ENCODE data around the gene HOXD11. TPM values are rescaled to one million over a fixed set of nuclear protein-coding genes. Genes with fewer than 3 reads are reported as not detected.
A peak's percentile ranks its signal among the peaks of the same experiment; 100 is the strongest.

The HOXD11 gene
- total and polyA plus RNA-seq, 9 of the 15 experiments (the other 6 are each of a cell fraction or from before 2014, with no cell fraction given), result not detected

DNA sequence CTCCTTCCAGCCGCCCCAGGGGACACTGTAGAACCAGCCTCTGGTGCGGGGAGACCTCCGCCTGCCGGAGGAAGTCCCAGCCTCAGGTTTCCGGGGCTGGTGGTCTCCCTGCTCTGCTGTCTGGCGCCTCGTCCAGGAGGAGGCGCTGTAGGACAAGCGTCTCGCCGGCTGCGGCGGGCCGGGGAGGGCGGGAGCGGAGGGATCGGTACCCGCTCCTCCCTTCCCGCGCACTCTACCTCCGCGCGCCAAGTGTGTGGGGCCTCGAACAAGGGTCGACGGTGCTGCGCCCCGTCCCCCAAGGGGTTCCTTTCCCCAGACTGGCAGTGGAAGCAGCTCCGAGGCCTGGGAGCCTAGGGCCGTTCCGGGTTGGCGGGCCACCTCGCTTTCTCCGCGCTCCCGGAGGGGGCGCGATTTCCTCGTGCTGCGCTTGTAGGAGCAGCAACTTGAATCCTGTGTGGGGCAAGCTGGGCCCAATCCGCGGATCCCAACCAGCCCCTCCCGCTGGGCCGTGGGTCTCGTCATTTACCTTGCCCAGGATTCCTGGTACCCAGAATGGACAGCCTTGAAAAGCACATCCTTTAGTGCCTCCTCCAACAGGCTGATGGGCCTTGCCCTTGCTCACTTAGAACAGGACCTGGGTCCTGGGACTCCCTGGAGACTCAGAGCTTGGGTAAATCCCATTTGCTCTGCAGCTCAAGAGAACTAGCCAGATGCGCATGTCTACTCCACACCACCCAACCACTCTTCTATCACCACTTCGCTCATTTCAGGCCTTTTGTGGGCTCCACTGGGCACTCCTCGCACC is 33.6 kb downstream of the HOXD11 start (continued):
- TF ChIP-seq HMGN3 (IDR thresholded peaks at IDR 0.05; ENCODE audit: borderline replicate concordance, extremely low read depth, insufficient read length, low read depth, low read length), result peak; percentile 37
- no peak for TF ChIP-seq PHB2 (IDR thresholded peaks at IDR 0.05; ENCODE audit: low read depth)
- TF ChIP-seq GTF2A2 (tag; IDR thresholded peaks at IDR 0.05), result no peak
- TF ChIP-seq ATF7 (IDR thresholded peaks at IDR 0.05), result peak; percentile 62; the same call in 1 of the 2 replicates
- peak; percentile 69 for TF ChIP-seq CXXC5 (CRISPR knock-in tag; IDR thresholded peaks at IDR 0.05)
- TF ChIP-seq, protein P1, sequence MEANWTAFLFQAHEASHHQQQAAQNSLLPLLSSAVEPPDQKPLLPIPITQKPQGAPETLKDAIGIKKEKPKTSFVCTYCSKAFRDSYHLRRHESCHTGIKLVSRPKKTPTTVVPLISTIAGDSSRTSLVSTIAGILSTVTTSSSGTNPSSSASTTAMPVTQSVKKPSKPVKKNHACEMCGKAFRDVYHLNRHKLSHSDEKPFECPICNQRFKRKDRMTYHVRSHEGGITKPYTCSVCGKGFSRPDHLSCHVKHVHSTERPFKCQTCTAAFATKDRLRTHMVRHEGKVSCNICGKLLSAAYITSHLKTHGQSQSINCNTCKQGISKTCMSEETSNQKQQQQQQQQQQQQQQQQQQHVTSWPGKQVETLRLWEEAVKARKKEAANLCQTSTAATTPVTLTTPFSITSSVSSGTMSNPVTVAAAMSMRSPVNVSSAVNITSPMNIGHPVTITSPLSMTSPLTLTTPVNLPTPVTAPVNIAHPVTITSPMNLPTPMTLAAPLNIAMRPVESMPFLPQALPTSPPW (CRISPR knock-in tag; IDR thresholded peaks at IDR 0.05), result peak; percentile 73
- no peak for TF ChIP-seq SRSF7 (optimal IDR thresholded peaks at IDR 0.05; ENCODE audit: low read depth, low read length)
- TF ChIP-seq MBD2 (IDR thresholded peaks at IDR 0.05; ENCODE audit: borderline replicate concordance, low read depth), result no peak
- no peak for TF ChIP-seq CREM (IDR thresholded peaks at IDR 0.05; ENCODE audit: low read depth)
- TF ChIP-seq HCFC1 (IDR thresholded peaks at IDR 0.05; ENCODE audit: low read depth, low read length), result peak; percentile 13; the same call in 1 of the 2 replicates
- 0 out of 2 replicates have a peak, but pooled peaks have one; percentile 30 for TF ChIP-seq MYC (IDR thresholded peaks at IDR 0.05; ENCODE audit: low read depth, low read length)
- no peak for TF ChIP-seq MYC (CRISPR knock-in tag; IDR thresholded peaks at IDR 0.05; ENCODE audit: borderline replicate concordance, low read depth)
- 0 out of 2 replicates have a peak, but pooled peaks have one; percentile 23 for TF ChIP-seq ZNF12 (CRISPR knock-in tag; IDR thresholded peaks at IDR 0.05)
- 0 out of 2 replicates have a peak, but pooled peaks have one; percentile 42 for TF ChIP-seq ZSCAN29 (IDR thresholded peaks at IDR 0.05)
- peak; percentile 74; the same call in 1 of the 2 replicates for TF ChIP-seq CTBP1 (IDR thresholded peaks at IDR 0.05; ENCODE audit: borderline replicate concordance)
- TF ChIP-seq RB1 (IDR thresholded peaks at IDR 0.05; ENCODE audit: low read depth), result peak; percentile 97
- no peak for TF ChIP-seq MED1 (CRISPR knock-in tag; IDR thresholded peaks at IDR 0.05; ENCODE audit: borderline replicate concordance)
- TF ChIP-seq, protein P2, sequence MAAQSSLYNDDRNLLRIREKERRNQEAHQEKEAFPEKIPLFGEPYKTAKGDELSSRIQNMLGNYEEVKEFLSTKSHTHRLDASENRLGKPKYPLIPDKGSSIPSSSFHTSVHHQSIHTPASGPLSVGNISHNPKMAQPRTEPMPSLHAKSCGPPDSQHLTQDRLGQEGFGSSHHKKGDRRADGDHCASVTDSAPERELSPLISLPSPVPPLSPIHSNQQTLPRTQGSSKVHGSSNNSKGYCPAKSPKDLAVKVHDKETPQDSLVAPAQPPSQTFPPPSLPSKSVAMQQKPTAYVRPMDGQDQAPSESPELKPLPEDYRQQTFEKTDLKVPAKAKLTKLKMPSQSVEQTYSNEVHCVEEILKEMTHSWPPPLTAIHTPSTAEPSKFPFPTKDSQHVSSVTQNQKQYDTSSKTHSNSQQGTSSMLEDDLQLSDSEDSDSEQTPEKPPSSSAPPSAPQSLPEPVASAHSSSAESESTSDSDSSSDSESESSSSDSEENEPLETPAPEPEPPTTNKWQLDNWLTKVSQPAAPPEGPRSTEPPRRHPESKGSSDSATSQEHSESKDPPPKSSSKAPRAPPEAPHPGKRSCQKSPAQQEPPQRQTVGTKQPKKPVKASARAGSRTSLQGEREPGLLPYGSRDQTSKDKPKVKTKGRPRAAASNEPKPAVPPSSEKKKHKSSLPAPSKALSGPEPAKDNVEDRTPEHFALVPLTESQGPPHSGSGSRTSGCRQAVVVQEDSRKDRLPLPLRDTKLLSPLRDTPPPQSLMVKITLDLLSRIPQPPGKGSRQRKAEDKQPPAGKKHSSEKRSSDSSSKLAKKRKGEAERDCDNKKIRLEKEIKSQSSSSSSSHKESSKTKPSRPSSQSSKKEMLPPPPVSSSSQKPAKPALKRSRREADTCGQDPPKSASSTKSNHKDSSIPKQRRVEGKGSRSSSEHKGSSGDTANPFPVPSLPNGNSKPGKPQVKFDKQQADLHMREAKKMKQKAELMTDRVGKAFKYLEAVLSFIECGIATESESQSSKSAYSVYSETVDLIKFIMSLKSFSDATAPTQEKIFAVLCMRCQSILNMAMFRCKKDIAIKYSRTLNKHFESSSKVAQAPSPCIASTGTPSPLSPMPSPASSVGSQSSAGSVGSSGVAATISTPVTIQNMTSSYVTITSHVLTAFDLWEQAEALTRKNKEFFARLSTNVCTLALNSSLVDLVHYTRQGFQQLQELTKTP (IDR thresholded peaks at IDR 0.05; ENCODE audit: low read depth in 1 of 2, partially characterized antibody in 2 of 2), result peak in 1 of 2 experiments; percentile 88
- TF ChIP-seq ZNF124 (CRISPR knock-in tag; IDR thresholded peaks at IDR 0.05), result no peak
- TF ChIP-seq, protein P3, sequence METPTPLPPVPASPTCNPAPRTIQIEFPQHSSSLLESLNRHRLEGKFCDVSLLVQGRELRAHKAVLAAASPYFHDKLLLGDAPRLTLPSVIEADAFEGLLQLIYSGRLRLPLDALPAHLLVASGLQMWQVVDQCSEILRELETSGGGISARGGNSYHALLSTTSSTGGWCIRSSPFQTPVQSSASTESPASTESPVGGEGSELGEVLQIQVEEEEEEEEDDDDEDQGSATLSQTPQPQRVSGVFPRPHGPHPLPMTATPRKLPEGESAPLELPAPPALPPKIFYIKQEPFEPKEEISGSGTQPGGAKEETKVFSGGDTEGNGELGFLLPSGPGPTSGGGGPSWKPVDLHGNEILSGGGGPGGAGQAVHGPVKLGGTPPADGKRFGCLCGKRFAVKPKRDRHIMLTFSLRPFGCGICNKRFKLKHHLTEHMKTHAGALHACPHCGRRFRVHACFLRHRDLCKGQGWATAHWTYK (CRISPR knock-in tag; IDR thresholded peaks at IDR 0.05), result 0 out of 2 replicates have a peak, but pooled peaks have one; percentile 25

All from K562 (cell line).